DMS114 treated with DMSO at 0.1 percent for 48 hours (cell line): Measurements from ENCODE around the gene TP73.

Experiments
- DNase-seq: peaks from one replicate; lab custom pipeline; 2025; ENCODE audit not compliant: unreplicated experiment; lab: John Stamatoyannopoulos, UW

The TP73 gene

DNA sequence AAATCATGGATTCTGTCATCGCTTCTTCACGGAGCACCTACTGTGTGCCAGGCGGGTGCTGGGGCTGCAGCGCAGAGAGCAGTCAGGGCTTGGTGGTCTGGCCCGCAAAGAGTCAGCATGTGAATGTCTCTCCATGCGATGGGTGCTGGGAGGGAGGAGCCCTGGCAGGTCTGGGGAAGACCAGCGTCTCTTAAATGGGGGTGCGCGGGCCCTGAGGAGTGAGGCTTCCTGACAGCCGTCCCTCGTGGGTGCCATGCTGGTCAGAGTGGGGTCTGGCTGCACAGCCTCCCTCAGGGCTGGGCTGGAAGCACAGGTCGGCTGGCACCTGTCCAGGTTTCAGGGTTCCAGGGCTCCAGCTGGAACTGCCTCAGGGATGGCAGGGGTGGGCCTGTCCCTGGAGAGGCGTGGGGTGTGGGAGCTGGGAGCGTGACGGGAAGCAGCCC, 18.5 kb downstream of the TP73 start:
- DNase-seq, result no peak

GRCh38 chr1:3671371-3672180, 19.3 kb downstream of the TP73 start:
- no peak for DNase-seq

- DNase-seq, result no peak
Observed at GRCh38 chr1:3672231-3672970, 20.1 kb downstream of the TP73 start.

DNA sequence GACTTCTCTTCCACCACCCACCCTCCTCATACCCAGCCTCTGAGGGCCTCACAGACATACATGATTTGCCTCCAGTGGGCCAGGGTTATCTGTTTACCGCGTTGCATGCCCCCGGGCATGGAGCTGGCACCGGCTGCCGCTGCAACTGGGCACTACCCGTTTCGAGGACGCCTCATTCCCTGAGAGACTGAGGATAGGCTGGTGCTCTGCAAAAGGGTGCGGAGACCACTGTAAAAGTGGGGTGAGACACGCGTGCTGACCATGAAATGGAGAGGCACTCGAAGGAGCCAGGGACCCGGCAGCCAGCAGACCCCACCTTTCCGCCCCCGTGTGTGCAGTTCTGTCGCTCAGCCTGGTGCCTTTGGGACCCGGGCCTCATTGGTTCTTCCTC, 20.6 kb downstream of the TP73 start:
- no peak for DNase-seq

DNA sequence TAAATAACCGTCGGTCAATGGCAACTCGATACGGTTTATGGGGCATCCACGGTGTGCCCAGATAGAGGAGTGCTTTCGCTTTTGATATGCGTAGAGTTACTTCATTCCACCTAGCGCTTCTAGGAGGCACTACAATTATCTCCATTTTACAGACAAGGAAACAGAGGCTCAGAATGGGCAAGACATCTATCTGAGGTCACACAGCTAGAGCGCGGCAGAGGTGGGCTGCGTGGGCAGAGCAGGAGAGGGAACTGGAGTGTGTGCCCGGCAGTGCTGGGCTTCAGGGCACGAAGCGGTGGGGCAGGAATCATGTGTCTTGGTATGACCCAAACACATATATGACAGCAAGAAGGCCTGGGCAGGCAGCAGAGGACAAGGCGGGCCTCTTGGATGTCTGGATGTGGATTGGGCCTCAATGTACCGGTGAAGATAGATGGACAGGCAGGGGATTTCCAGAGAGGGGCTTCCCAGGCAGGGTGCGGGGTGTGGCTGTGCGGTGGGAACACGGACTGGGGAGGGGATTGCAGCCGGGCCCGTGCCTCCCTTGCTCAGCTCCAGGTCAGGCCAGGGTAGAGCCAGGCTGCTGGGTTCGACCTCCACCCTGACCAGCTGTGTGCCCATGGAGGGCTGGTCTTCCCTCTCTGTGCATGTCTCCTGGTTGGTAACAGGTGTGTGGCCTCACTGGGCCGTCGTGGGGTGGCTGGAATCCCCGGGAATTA, 21.2 kb downstream of the TP73 start:
- no peak for DNase-seq

DNA sequence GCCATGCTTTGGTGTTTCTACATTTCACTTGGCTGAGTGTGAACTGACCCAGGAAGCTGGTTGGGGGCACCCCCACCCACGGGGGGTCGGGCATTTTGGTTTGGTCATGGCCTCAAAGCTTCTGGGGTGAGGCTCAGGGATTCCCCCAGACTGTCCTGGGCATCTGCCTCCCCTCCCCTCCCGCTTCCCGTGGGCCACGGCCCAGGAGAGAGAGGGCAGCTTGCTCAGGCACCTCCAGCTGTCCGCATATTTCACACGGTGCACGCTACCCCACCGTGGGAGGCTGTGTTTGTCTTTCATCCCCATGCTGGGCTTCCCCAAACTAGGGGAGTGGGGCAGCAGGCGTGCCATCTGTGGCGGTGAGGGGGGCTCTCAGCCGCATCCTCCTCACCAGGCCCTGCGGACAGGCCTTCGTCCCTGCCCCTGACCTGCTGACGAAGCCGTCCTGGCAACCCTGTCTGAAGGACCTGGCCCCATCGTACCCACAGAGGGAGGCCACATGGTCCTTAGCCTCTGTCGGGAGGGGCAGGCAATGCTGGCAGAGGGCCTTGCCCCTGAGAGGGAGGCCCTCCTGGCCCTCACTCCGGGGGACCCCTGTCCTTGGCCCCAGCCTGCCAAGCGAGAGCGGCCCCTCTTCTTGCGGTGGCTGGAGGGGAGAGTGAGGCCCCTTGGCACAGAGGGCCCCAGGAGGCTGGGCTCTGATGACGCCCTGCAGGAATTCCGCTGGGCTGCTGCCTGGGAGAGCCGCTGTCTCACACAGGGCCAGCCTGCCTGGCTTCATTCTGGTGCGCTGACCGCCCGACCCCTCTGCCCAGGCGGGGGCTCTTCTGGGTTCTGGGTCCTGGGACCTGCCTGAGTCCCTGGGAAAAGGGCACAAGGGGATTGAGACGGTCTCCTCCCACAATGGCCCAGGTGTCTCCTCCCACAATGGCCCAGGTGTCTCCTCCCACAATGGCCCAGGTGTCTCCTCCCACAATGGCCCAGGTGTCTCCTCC, 22.1 kb downstream of the TP73 start:
- DNase-seq, result no peak

GRCh38 chr1:3675436-3675835, 23.1 kb downstream of the TP73 start:
- no peak for DNase-seq

DNA sequence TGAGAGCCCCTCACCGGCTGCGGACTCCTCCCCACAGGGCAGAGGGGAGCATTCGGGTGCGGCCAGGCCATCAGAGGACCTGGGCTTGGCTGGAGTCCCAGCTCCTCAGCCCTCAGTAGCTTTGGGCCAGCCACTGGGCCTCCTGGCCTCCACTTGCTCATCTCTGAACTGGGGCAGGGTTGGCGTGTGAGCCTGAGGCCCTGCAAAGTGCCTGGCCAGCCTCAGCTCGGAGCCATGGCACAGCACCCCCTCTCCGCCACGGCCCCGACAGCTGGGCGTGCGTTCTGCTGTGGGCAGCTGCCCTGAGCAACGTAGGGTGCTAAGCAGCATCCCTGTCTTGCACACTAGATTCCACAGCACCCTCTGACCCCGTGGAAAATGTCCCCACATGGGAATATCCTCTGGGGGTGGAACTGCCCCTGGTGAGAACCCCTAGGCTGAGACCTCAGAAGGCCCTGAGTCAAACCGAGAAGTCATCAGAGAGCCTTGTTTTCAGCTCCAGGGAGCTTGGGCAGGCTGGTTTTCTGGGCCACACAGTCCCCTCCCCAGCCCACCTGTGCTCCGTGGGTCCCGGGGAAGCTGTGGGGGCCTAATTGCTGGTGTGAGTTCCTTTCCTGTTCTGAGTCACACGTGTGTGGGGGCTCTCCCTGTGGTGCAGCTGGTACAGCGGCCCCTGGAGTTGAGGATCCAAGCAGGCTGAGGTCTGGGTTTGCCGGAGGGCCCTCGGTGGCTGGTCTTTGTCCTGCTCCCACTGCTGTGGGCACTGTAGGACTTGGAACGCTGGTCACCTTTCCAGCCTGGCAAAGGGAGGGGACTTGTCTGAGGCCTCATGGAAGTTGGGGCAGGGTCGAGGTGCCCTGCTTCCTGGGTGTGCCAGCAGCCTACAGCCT, 24.5 kb downstream of the TP73 start:
- DNase-seq, result no peak

GRCh38 chr1:3677484-3677883, 25.2 kb downstream of the TP73 start:
- no peak for DNase-seq

DNA sequence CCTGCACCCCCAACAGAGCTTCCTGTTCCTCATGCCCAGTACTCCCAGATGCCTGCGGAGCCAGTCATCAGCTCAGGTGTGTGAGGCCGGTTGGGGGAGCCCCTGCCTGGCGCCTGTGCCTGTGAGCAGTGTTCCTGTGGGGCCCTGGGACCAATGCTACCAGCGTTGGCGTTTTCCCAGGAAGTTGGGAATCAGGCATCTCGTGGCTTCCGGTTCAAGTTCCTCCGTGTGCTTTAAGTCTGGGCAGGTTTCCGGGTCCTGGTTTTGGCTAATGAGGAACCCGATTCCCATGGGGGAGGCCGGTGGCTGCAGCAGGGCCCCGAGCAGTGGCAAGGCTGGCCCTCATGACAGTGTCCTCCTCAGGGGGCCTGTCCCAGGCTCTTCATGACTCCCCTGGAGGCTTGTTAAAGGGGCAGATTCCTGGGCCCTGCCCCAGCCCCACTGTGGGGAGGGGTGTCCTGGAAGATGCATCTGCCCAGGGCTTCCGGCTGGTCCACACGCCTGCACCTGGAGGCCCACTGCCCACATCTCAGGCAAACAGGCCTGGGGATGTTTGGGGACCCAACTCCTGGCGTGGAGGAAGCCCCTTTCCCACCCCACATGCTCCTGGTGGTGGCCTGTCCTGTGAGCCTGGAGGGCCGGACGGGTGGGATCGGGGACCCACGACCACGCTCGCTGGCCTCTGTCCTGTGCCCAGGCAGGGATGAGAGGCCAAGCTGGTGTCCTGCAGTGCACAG, 26.2 kb downstream of the TP73 start:
- DNase-seq, result no peak

DNA sequence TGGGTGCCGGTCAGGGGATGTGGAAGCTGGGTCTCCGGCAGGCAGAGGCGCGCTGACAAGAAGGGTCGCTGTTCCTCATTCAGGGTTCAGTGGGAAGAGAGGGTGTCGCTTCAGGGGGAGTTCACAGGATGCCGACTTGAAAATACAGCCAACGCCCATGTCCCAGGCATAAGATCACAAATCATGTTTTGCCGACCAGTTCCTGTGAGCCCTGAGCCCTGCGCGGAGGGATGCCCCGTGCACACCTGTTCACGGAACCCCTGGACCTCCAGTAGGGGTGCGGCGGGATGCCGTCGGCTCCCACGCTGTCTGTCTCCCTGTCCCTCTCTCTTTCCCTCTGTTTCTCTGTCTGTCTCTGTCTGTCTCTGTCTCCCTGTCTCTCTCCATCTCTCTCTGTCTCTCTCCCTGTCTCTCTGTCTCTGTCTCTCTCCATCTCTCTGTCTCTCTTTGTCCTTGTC, 26.8 kb downstream of the TP73 start:
- DNase-seq, result no peak

- DNase-seq, result no peak
Observed at GRCh38 chr1:3679799-3680453, 27.6 kb downstream of the TP73 start.

DNA sequence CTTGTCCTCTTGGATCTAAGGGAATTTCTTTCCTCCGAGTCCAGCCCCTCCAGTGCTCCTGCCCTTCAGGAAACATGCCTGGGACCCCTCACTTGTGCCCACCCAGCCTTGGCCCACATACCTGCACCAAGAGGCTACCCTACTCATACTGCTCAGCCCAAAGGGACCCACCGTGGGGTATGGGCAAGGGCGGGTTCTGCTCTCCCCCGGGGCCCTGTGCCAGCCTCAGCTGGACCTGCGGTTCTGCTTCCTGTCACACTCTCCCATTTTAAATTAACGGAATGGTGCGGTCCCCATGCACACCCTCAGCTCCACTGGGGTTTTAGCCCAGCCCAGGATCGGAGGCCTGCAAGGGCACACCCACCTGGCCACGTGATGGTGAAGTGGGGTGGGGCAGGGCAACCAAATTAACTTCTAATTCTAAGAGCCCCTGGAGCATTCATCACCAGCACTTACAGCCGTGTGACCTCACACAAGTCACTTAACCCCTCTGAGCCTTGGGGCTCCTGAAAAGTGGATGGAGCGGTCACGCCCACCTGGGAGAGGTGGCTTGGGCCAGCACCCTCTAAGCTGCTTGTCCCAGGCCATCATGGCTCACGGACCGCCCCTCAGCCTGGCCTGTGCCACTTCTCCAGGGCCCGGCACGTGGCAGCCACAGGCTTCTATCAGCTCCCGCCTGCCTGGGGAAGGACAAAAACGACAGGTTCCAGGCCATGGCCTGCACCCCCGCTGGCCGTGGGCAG, 28.3 kb downstream of the TP73 start:
- DNase-seq, result no peak

DNA sequence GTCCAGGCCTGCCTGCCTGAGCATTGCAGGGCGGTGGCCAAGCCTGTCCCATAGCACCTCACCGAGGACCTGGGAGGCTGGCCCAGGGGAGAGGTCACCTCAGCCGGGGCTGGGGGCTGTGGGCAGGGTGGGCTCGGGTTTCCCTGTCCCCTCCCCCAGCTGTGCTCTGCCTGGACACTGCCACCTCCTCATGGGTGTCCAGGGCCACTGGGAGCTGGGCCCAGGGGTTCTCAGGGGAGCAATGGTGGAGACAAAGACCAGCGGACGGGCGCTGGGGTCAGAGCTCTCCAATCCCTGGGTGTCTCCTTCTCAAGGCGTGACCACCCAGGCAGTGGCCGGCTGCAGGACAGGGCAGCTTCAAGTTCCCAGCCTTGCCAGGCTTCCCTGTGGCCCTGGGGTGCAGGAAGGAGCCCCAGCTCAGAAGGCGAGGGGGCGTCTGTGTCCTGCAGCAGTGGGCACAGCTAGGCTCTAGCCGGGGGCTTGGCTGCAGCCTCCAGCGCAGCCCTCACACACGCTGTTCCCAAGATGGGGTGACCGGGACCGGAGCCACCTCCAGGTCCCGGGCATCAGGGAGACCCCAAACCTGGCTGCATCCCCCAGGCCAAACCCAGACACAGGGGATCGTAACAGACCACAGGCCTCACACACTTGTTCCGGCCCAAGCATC, 29.0 kb downstream of the TP73 start:
- DNase-seq, result no peak

GRCh38 chr1:3681898-3682806, 29.8 kb downstream of the TP73 start:
- DNase-seq, result no peak

- no peak for DNase-seq
Observed at GRCh38 chr1:3683197-3683596, 30.9 kb downstream of the TP73 start.
